RWPE2 (cell line): ENCODE data around the gene WNT11.

Experiments used
- ATAC-seq: fragments of 200-7000 bp; cut with Tn5 transposase; 3 replicates; pipeline ENCODE4 v1.9.1; 2021; ENCODE audit warnings: low read depth
- DNase-seq: peaks from one replicate; pipeline ENCODE4 v3.0.0-alpha.2; 2020; ENCODE audit warnings: low spot score
- H3K27ac ChIP-seq: fragments of 450-650 bp; 2 replicates; pipeline ENCODE4 v1.5.1; 2017; ENCODE audit warnings: mild to moderate bottlenecking; ENCODE audit not compliant: poor library complexity, severe bottlenecking
- H3K27me3 ChIP-seq: fragments of 250-450 bp; sonication (Bioruptor Pico); 2 replicates; pipeline ENCODE4 v1.5.1; 2021; ENCODE audit warnings: mild to moderate bottlenecking, moderate library complexity; ENCODE audit not compliant: insufficient read depth, poor library complexity, severe bottlenecking
- H3K36me3 ChIP-seq: fragments of 250-450 bp; sonication (Bioruptor Pico); 2 replicates; pipeline ENCODE4 v1.5.1; 2020; ENCODE audit warnings: low read depth, mild to moderate bottlenecking, moderate library complexity
- H3K4me1 ChIP-seq: fragments of 250-450 bp; sonication (Bioruptor Pico); 2 replicates; pipeline ENCODE4 v1.5.1; 2021; ENCODE audit warnings: mild to moderate bottlenecking, moderate library complexity; ENCODE audit not compliant: insufficient read depth, poor library complexity, severe bottlenecking
- H3K4me3 ChIP-seq: fragments of 250-450 bp; sonication (Bioruptor Pico); 2 replicates; pipeline ENCODE4 v1.5.1; 2021; ENCODE audit warnings: mild to moderate bottlenecking, moderate library complexity; ENCODE audit not compliant: severe bottlenecking
- H3K9me3 ChIP-seq: fragments of 250-450 bp; sonication (Bioruptor Pico); 2 replicates; pipeline ENCODE4 v1.5.1; 2021; ENCODE audit warnings: mild to moderate bottlenecking, moderate library complexity; ENCODE audit not compliant: severe bottlenecking
- CTCF ChIP-seq: fragments of 450-650 bp; IDR thresholded peaks from one replicate; pipeline ENCODE4 v1.5.1; 2017; ENCODE audit warnings: mild to moderate bottlenecking, moderate library complexity; ENCODE audit not compliant: poor library complexity, severe bottlenecking

Gene WNT11

DNA sequence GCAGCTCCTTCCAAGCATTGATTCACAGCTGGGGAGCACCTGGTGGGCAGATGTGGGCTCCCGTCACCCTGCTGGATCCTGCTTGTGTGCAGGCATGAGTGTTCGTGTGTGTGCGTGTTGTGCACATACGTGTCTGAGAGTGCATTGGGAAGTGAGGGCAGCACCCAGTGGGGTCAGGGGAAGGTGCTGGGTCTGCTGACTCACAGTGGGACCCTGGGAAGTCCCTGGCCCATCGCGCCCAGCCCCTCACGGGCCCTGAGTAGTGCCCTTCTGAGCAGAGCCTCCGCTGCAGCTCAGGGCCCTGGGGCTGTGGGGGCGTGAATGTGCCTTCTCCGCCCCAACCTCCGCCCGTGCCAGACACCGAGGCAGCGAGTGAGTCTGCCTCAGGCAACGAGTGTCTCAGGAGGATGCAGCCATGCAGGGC, 36.8 kb downstream of the WNT11 start:
- no peaks in the 10 kb centered on the region for H3K27me3 ChIP-seq
- H3K27ac ChIP-seq, result no peak overlapping the region
- no peak for ATAC-seq

DNA sequence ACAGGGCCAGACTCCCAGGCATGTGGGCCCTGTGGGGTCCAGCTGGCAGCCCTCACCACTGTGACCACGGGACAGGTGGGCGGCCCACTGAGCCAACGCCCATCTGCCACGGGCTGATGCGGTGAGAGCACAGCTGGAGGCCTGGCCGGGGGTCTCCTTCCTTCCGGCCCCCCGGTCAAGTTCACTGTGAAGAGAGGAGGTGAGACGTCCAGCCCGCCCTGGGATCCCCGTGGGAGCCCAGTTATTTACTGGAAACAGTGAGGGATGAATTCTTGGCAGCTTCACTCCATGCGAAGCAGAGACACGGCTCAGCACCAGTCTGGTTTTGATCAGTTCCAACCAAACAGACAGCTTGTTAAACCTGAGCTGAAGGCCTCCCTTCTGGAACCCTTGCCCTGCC, 38.7 kb downstream of the WNT11 start:
- no peak for TF ChIP-seq CTCF
- Histone ChIP-seq H3K4me3 (no peak overlapping the region), H3K9me3 (no peaks in the 10 kb centered on the region), H3K27ac (no peak overlapping the region), H3K36me3 (no peaks in the 10 kb centered on the region), H3K27me3 (no peaks in the 10 kb centered on the region), H3K4me1 (no peaks in the 10 kb centered on the region)
- DNase-seq, result no peak
- ATAC-seq, result no peak

More for the DNA sequence above, 36.8 kb downstream of the WNT11 start:
- H3K4me1 ChIP-seq, result no peaks in the 10 kb centered on the region
- no peaks in the 10 kb centered on the region for H3K9me3 ChIP-seq
- TF ChIP-seq CTCF, result no peak
- H3K36me3 ChIP-seq, result no peaks in the 10 kb centered on the region
- no peak overlapping the region for H3K4me3 ChIP-seq
- DNase-seq, result no peak

GRCh38 chr11:76166314-76166713, 40.0 kb downstream of the WNT11 start:
- DNase-seq, result no peak
- no peaks in the 10 kb centered on the region for H3K9me3 ChIP-seq
- H3K27ac ChIP-seq, result no peak overlapping the region
- no peak overlapping the region for H3K4me3 ChIP-seq
- H3K36me3 ChIP-seq, result no peaks in the 10 kb centered on the region
- H3K27me3 ChIP-seq, result no peaks in the 10 kb centered on the region
- no peak for TF ChIP-seq CTCF
- H3K4me1 ChIP-seq, result no peaks in the 10 kb centered on the region
- no peak for ATAC-seq

DNA sequence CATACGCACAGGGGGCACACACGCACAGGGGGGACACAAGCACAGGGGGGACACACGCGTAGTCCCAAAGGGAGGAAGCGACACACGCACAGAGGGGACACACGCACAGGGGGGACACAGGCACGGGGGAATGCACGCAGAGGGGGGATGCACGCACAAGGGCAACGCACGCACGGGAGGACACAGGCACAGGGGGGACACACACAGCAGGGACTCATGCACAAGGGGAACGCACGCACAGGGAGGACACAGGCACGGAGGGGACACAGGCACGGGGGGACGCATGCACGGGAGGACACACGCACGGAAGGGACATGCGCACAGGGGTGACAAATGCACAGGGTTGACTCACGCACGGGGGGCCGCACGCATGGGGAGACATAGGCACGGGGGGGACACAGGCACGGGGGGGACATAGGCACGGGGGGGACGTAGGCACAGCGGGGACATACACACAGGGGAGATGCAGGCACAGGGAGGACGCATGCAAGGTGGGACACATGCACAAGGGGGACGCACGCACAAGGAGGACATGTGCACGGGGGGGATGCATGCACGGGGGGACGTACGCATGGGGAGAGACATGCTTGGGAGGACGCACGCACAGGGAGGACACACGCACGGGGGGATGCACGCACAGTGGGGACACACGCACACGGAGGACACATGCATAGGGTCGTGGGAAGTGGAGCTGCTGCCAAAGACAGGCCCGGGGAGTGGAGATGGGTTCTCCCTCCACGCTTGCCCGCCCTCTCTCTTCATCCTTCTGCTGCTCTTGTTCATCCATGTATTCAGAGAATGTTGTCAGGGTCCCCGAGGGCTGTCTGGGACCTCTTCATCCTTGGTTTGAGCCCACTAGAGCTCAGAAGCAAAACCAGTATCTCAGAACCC, 41.2 kb downstream of the WNT11 start:
- Histone ChIP-seq H3K4me3 (no peak overlapping the region), H3K36me3 (no peaks in the 10 kb centered on the region), H3K27ac (no peak overlapping the region), H3K27me3 (no peaks in the 10 kb centered on the region), H3K4me1 (no peaks in the 10 kb centered on the region), H3K9me3 (no peaks in the 10 kb centered on the region)
- DNase-seq (no peak), ATAC-seq (no peak)
- TF ChIP-seq CTCF, result no peak

- ATAC-seq, result no peak
- no peak for TF ChIP-seq CTCF
- Histone ChIP-seq H3K27me3 (no peaks in the 10 kb centered on the region), H3K36me3 (no peaks in the 10 kb centered on the region), H3K4me1 (no peaks in the 10 kb centered on the region), H3K27ac (no peak overlapping the region), H3K4me3 (no peak overlapping the region), H3K9me3 (no peaks in the 10 kb centered on the region)
- DNase-seq, result no peak
These were observed 42.2 kb downstream of the WNT11 start for GRCh38 chr11:76164081-76164480.
